ENCODE measurements around the gene ANKRD34C.

The ANKRD34C gene

DNA sequence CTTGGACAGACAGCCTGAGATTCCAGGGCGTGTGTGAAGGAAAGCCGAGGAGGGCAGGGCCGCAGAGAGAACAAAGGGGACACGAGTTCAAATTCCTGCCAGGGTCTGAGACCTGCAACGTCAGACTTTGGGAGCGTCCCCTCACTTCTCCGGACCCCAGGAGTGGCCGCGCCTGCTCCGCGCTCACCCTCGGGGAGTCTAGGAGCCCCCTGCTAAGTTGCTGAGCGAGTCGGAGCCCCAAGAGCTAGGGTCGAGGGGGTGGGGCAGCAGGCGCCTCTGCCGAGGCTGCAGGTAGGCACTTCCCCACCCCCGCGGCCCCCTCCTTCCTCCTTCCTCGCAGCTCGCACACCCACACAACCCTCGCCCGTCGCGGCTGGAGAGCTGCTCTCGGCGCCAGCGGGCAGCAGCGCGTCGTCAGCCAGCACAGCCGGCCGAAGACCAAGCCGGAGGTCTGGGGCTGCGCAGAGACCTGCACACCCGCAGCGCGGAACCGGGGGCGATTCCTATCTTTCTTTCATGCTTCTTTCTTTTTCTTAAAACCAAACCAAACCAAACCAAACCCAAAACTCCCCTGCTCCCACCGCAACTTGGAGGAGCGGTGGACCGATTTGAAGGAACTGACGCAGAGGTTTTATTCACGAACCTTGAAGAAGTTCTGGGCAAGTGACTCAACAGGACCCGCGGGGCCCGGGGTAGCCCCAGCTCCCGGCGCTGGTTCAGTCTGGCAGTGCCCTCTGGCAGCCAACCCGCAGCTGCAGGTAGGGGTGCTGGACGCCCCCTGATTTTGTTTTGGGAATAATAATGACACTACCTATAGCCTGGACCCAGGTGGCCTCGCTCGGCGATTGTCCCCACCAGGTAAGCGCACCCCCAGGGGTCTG, at the start of gene ANKRD34C:
Gene ANKRD34C, plus strand, starts transcription at position 352 of the 881 bp plus-strand sequence. CDS start 10,563 bp downstream, outside the sequence.
- Histone ChIP-seq H3K9me3 (ENCODE audit: control insufficient read depth in 2 of 2, low read length in 2 of 2) (no peaks in the 10 kb centered on the region), H3K4me1 (ENCODE audit: control insufficient read depth in 2 of 2, insufficient read depth in 2 of 2, low read length in 2 of 2) (no peaks in the 10 kb centered on the region), H3K9ac (ENCODE audit: low read depth in 1 of 2, low read length in 2 of 2) (no peak within 1 kb of the TSS), H3K36me3 (ENCODE audit: control insufficient read depth in 2 of 2, insufficient read depth in 2 of 2, low read length in 2 of 2) (no peaks in the 10 kb centered on the region), H3K4me3 (ENCODE audit: low read length in 2 of 2) (no peak within 1 kb of the TSS), H3K27me3 (ENCODE audit: control insufficient read depth in 2 of 2, insufficient read depth in 2 of 2, low read length in 2 of 2) (peaks cover 18 to 19% of the 10 kb centered on the region in 2 donors), H3K27ac (ENCODE audit: low read depth in 2 of 2, low read length in 2 of 2) (no peak within 1 kb of the TSS)

DNA sequence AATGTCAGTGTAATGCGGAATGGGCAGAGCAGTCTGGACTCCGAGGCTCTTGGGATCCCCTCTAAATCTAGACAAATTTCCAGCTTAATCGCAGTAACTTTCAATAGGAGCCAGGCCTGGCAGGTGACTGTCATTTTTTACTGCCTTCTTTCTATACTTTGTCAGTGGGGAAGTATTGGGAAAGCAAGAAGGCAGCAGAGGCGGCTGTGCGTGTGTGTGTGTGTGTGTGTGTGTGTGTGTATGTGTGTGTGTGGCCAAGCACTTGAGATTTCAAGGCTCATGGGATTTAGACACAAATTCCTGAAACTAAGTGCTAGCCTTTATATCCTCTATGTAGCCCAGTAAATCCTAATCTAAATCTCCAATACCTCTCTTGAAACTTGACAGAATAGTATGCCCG, 49.3 kb upstream of the ANKRD34C start:
- H3K36me3 ChIP-seq (ENCODE audit: control insufficient read depth in 2 of 2, insufficient read depth in 2 of 2, low read length in 2 of 2): no peaks in the 10 kb centered on the region
- no peak overlapping the region for H3K4me3 ChIP-seq (ENCODE audit: low read length in 2 of 2)
- H3K27me3 ChIP-seq (ENCODE audit: control insufficient read depth in 2 of 2, insufficient read depth in 2 of 2, low read length in 2 of 2): no peaks in the 10 kb centered on the region
- peaks cover 0 to 4% of the 10 kb centered on the region in 2 donors for H3K9me3 ChIP-seq (ENCODE audit: control insufficient read depth in 2 of 2, low read length in 2 of 2)
- no peaks in the 10 kb centered on the region for H3K4me1 ChIP-seq (ENCODE audit: control insufficient read depth in 2 of 2, insufficient read depth in 2 of 2, low read length in 2 of 2)
- no peak overlapping the region for H3K27ac ChIP-seq (ENCODE audit: low read depth in 2 of 2, low read length in 2 of 2)
- H3K9ac ChIP-seq (ENCODE audit: low read depth in 1 of 2, low read length in 2 of 2): no peak overlapping the region

DNA sequence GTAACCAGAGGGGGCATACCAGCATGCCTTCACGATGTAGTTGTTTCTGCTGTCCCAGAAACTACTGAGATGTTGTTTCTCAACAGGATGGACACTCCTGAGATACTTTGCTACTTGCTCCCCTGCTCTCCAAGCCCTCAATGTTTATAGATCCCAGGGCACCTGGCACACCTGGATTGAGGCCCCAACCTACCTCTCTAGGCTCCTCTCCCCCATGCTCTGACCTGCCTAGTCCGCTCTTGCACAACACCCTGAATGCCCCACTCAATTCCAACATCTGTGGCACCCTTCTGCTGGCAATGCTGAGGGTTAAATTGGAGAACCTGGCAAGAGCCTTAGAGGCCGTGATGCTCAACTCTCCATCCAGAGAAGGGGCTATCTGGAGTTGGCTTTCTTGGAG, 42.5 kb upstream of the ANKRD34C start:
- no peak overlapping the region for H3K9ac ChIP-seq (ENCODE audit: low read depth in 1 of 2, low read length in 2 of 2)
- no peaks in the 10 kb centered on the region for H3K4me1 ChIP-seq (ENCODE audit: control insufficient read depth in 2 of 2, insufficient read depth in 2 of 2, low read length in 2 of 2)
- H3K27me3 ChIP-seq (ENCODE audit: control insufficient read depth in 2 of 2, insufficient read depth in 2 of 2, low read length in 2 of 2): no peaks in the 10 kb centered on the region
- H3K27ac ChIP-seq (ENCODE audit: low read depth in 2 of 2, low read length in 2 of 2): no peak overlapping the region
- H3K9me3 ChIP-seq (ENCODE audit: control insufficient read depth in 2 of 2, low read length in 2 of 2): no peaks in the 10 kb centered on the region
- H3K36me3 ChIP-seq (ENCODE audit: control insufficient read depth in 2 of 2, insufficient read depth in 2 of 2, low read length in 2 of 2): no peaks in the 10 kb centered on the region
- no peak overlapping the region for H3K4me3 ChIP-seq (ENCODE audit: low read length in 2 of 2)

DNA sequence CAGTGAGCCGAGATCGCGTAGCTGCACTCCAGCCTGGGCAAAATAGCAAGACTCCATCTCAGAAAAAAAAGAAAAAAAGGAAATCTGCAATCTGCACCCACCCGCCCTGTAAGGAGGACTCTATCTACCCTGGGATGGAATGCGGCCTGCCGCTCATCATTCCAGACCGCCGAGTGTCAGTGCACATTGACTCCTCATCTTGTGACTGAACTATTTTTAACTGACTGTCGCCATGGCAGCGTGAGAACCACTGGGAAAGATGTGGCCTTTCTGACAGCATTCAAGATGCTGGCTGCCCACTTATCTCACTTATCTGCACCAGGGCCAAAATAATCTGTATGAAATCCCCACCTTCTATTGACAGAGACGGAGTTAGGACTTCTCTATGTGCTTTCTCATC, 38.8 kb upstream of the ANKRD34C start:
- H3K4me3 ChIP-seq (ENCODE audit: low read length in 2 of 2): no peak overlapping the region
- no peaks in the 10 kb centered on the region for H3K9me3 ChIP-seq (ENCODE audit: control insufficient read depth in 2 of 2, low read length in 2 of 2)
- no peak overlapping the region for H3K27ac ChIP-seq (ENCODE audit: low read depth in 2 of 2, low read length in 2 of 2)

DNA sequence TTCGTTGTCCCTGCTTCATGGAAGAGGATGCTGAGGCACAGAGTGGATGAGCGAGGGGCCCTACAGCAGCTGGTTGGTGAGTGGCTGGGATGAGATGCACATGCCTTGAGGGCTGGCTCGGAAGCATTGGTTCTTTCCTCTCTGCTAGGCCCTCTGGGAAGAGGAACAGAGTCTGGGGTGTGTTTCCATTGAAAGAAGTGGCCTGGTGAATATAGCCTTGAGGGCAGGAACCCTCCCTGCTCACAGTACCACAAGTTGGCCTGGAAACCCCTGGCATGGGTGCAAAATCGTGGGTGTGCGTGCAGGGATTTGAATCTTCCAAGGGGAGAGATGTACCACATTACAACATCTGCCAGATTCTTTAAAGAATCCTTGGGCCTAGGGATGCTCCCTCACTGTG, 37.6 kb upstream of the ANKRD34C start:
- Histone ChIP-seq H3K27ac (ENCODE audit: low read depth in 2 of 2, low read length in 2 of 2) (no peak overlapping the region), H3K36me3 (ENCODE audit: control insufficient read depth in 2 of 2, insufficient read depth in 2 of 2, low read length in 2 of 2) (no peaks in the 10 kb centered on the region), H3K27me3 (ENCODE audit: control insufficient read depth in 2 of 2, insufficient read depth in 2 of 2, low read length in 2 of 2) (no peaks in the 10 kb centered on the region), H3K9me3 (ENCODE audit: control insufficient read depth in 2 of 2, low read length in 2 of 2) (no peaks in the 10 kb centered on the region), H3K4me3 (ENCODE audit: low read length in 2 of 2) (no peak overlapping the region), H3K4me1 (ENCODE audit: control insufficient read depth in 2 of 2, insufficient read depth in 2 of 2, low read length in 2 of 2) (no peaks in the 10 kb centered on the region), H3K9ac (ENCODE audit: low read depth in 1 of 2, low read length in 2 of 2) (no peak overlapping the region)

More for the DNA sequence above, 38.8 kb upstream of the ANKRD34C start:
- no peaks in the 10 kb centered on the region for H3K27me3 ChIP-seq (ENCODE audit: control insufficient read depth in 2 of 2, insufficient read depth in 2 of 2, low read length in 2 of 2)
- no peak overlapping the region for H3K9ac ChIP-seq (ENCODE audit: low read depth in 1 of 2, low read length in 2 of 2)
- no peaks in the 10 kb centered on the region for H3K4me1 ChIP-seq (ENCODE audit: control insufficient read depth in 2 of 2, insufficient read depth in 2 of 2, low read length in 2 of 2)
- H3K36me3 ChIP-seq (ENCODE audit: control insufficient read depth in 2 of 2, insufficient read depth in 2 of 2, low read length in 2 of 2): no peaks in the 10 kb centered on the region

DNA sequence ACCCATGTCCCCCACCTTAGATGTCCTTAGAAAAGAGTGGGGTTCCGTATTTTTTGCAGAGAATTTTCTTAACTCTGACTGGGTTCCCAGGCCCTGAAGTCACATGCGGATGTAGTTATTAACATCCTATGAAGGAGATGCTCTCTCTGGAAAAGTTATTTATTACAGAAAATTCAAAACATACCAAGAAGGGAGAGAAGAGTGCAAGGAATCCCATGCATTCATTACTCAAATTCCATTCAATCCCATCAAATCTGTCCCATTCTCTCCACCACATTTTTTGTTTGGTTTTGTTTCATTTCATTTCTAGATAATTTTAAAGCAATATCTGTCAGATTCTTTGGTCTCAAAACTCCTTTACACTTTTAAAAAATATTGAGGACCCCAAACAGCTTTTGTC, 34.3 kb upstream of the ANKRD34C start:
- no peaks in the 10 kb centered on the region for H3K36me3 ChIP-seq (ENCODE audit: control insufficient read depth in 2 of 2, insufficient read depth in 2 of 2, low read length in 2 of 2)
- no peak overlapping the region for H3K4me3 ChIP-seq (ENCODE audit: low read length in 2 of 2)
- H3K27me3 ChIP-seq (ENCODE audit: control insufficient read depth in 2 of 2, insufficient read depth in 2 of 2, low read length in 2 of 2): peaks cover 0 to 2% of the 10 kb centered on the region in 2 donors
- H3K27ac ChIP-seq (ENCODE audit: low read depth in 2 of 2, low read length in 2 of 2): no peak overlapping the region
- H3K9me3 ChIP-seq (ENCODE audit: control insufficient read depth in 2 of 2, low read length in 2 of 2): no peaks in the 10 kb centered on the region
- H3K4me1 ChIP-seq (ENCODE audit: control insufficient read depth in 2 of 2, insufficient read depth in 2 of 2, low read length in 2 of 2): no peaks in the 10 kb centered on the region
- H3K9ac ChIP-seq (ENCODE audit: low read depth in 1 of 2, low read length in 2 of 2): no peak overlapping the region

DNA sequence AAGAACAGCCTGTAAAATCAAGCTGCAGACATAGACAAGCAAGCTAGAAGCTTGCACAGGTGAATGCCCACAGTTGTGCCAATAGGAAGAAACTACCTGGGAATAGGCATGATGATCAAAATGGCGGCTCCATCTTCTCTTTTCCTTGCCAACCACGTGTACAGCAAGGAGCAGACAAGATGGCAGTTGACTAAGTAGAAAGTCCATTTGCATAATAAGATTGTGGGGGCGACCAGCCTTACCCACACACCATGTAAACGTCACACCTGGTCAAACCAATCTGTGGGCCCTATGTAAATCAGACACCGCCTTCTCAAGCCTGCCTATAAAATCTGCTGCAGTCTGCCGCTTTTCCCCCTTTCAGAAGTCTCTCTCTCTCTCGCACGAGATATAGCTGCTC, 25.1 kb upstream of the ANKRD34C start:
- no peak overlapping the region for H3K27ac ChIP-seq (ENCODE audit: low read depth in 2 of 2, low read length in 2 of 2)

DNA sequence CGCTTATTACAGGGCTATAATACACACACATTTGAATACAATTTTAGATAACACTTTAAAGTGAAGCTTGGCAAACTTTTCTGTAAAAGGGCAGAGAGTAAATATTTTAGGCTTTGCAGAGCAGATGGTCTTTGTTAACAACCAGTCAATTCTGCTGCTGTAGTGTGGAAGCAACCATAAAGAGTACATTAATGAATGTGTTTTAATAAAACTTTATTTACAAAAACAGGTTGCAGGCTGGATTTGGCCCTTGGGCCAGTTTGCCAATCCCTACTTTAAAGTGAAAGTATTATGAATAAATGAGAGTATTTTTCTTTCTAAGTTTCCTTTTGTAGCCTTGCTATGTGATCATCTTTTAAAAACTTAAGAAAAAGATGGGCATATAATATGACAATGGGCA, 20.7 kb upstream of the ANKRD34C start:
- Histone ChIP-seq H3K9ac (ENCODE audit: low read depth in 1 of 2, low read length in 2 of 2) (no peak overlapping the region), H3K27ac (ENCODE audit: low read depth in 2 of 2, low read length in 2 of 2) (no peak overlapping the region), H3K4me1 (ENCODE audit: control insufficient read depth in 2 of 2, insufficient read depth in 2 of 2, low read length in 2 of 2) (no peaks in the 10 kb centered on the region), H3K27me3 (ENCODE audit: control insufficient read depth in 2 of 2, insufficient read depth in 2 of 2, low read length in 2 of 2) (peaks cover 0 to 2% of the 10 kb centered on the region in 2 donors), H3K4me3 (ENCODE audit: low read length in 2 of 2) (no peak overlapping the region), H3K9me3 (ENCODE audit: control insufficient read depth in 2 of 2, low read length in 2 of 2) (no peaks in the 10 kb centered on the region), H3K36me3 (ENCODE audit: control insufficient read depth in 2 of 2, insufficient read depth in 2 of 2, low read length in 2 of 2) (no peaks in the 10 kb centered on the region)

More for the DNA sequence above, 25.1 kb upstream of the ANKRD34C start:
- Histone ChIP-seq H3K4me1 (ENCODE audit: control insufficient read depth in 2 of 2, insufficient read depth in 2 of 2, low read length in 2 of 2) (no peaks in the 10 kb centered on the region), H3K9ac (ENCODE audit: low read depth in 1 of 2, low read length in 2 of 2) (no peak overlapping the region), H3K27me3 (ENCODE audit: control insufficient read depth in 2 of 2, insufficient read depth in 2 of 2, low read length in 2 of 2) (peaks cover 0 to 2% of the 10 kb centered on the region in 2 donors), H3K36me3 (ENCODE audit: control insufficient read depth in 2 of 2, insufficient read depth in 2 of 2, low read length in 2 of 2) (no peaks in the 10 kb centered on the region), H3K9me3 (ENCODE audit: control insufficient read depth in 2 of 2, low read length in 2 of 2) (no peaks in the 10 kb centered on the region), H3K4me3 (ENCODE audit: low read length in 2 of 2) (no peak overlapping the region)

DNA sequence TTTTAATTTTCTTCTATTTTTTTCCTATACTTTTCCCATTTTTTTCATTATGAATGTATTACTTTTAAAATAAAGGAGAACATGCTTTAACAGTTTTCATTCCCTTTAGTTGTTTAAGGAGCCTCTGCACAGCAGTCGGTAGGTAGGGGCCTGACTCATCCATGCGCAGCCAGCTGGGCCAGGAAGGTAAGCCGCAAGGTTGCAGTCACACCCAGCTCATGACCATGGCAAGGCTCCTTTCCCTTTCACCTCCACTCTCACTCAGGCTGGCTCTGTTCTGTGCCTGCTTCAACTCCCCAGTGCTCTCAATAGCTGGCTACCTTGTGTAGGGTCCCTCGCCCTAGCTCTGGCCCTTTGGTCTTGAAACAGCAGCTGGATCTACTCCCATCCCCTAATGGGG, 17.4 kb upstream of the ANKRD34C start:
- H3K27ac ChIP-seq (ENCODE audit: low read depth in 2 of 2, low read length in 2 of 2): no peak overlapping the region
- H3K9ac ChIP-seq (ENCODE audit: low read depth in 1 of 2, low read length in 2 of 2): no peak overlapping the region
- H3K27me3 ChIP-seq (ENCODE audit: control insufficient read depth in 2 of 2, insufficient read depth in 2 of 2, low read length in 2 of 2): no peaks in the 10 kb centered on the region
- H3K36me3 ChIP-seq (ENCODE audit: control insufficient read depth in 2 of 2, insufficient read depth in 2 of 2, low read length in 2 of 2): no peaks in the 10 kb centered on the region
- no peak overlapping the region for H3K4me3 ChIP-seq (ENCODE audit: low read length in 2 of 2)
- H3K9me3 ChIP-seq (ENCODE audit: control insufficient read depth in 2 of 2, low read length in 2 of 2): no peaks in the 10 kb centered on the region
- no peaks in the 10 kb centered on the region for H3K4me1 ChIP-seq (ENCODE audit: control insufficient read depth in 2 of 2, insufficient read depth in 2 of 2, low read length in 2 of 2)

DNA sequence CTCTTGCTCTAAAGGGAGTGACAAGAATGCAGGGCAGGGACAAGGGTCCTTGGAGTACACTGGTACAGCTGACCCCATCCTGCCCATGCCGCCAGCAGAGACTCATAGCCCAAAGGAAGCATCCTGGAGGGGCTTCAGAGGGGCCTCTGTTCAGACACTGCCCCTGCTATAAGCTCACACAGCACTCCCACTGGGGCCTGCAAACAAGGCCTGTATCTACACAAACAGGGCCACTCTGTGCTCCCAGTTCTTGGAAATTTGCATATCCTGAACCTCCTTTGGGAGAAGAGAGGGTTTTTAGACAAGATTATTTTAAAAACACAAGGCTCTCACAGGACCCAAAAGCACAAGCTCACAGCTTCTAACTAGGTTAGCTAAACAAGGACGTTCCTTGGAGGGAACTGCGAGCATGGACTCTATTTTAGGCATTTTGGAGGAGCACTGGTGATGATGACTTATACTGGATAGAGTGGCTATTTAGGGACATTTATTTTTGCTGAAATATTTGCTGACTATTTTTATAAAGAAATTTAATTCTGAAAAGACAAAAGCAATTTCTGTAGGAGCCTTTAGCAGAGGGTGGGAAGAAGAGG, 16.4 kb upstream of the ANKRD34C start:
- Histone ChIP-seq H3K27me3 (ENCODE audit: control insufficient read depth in 2 of 2, insufficient read depth in 2 of 2, low read length in 2 of 2) (no peaks in the 10 kb centered on the region), H3K27ac (ENCODE audit: low read depth in 2 of 2, low read length in 2 of 2) (no peak overlapping the region), H3K4me1 (ENCODE audit: control insufficient read depth in 2 of 2, insufficient read depth in 2 of 2, low read length in 2 of 2) (no peaks in the 10 kb centered on the region), H3K9me3 (ENCODE audit: control insufficient read depth in 2 of 2, low read length in 2 of 2) (no peaks in the 10 kb centered on the region), H3K4me3 (ENCODE audit: low read length in 2 of 2) (no peak overlapping the region), H3K9ac (ENCODE audit: low read depth in 1 of 2, low read length in 2 of 2) (no peak overlapping the region), H3K36me3 (ENCODE audit: control insufficient read depth in 2 of 2, insufficient read depth in 2 of 2, low read length in 2 of 2) (no peaks in the 10 kb centered on the region)

All from mucosa of rectum (tissue), 2 donors.